WTC11 (cell line): ENCODE data around the gene OTUD4. TPM values are rescaled to one million over a fixed set of nuclear protein-coding genes. Genes with fewer than 3 reads are reported as not detected.
A peak's percentile ranks its signal among the peaks of the same experiment; 100 is the strongest.

ENCODE experiments used
- ATAC-seq: fragments of 200-7000 bp; cut with Tn5 transposase; 2 replicates; pipeline ENCODE4 v1.10.0; 2021; ENCODE audit warnings: mild to moderate bottlenecking, moderate library complexity
- CTCF ChIA-PET: fragments of 300-600 bp; sonication (Branson Sonifier 250); formaldehyde crosslinking; loops from one replicate; lab custom pipeline; 2021; ENCODE audit warnings: antibody characterized with exemption; lab: Charles Lee
- POLR2A ChIA-PET: fragments of 350-600 bp; sonication (Branson Sonifier 250); formaldehyde crosslinking; loops from one replicate; lab custom pipeline; 2021; ENCODE audit warnings: antibody characterized with exemption; lab: Charles Lee
- DNase-seq: peaks from one replicate; pipeline ENCODE4 v3.0.0; 2021; ENCODE audit warnings: low spot score
- H3K27ac Mint-ChIP-seq: 2 replicates; pipeline ENCODE4 v1.8.0; 2021; ENCODE audit warnings: mixed read lengths
- H3K27me3 Mint-ChIP-seq: 2 replicates; pipeline ENCODE4 v1.8.0; 2021; ENCODE audit warnings: low read depth, mild to moderate bottlenecking, moderate library complexity, mixed read lengths
- H3K36me3 Mint-ChIP-seq: 2 replicates; pipeline ENCODE4 v1.8.0; 2021; ENCODE audit warnings: mixed read lengths
- H3K4me1 Mint-ChIP-seq: 2 replicates; pipeline ENCODE4 v1.8.0; 2022; ENCODE audit warnings: mixed read lengths
- H3K4me3 Mint-ChIP-seq: 2 replicates; pipeline ENCODE4 v1.8.0; 2021; ENCODE audit warnings: mild to moderate bottlenecking, moderate library complexity, mixed read lengths
- H3K9me3 Mint-ChIP-seq: 2 replicates; pipeline ENCODE4 v1.8.0; 2021; ENCODE audit warnings: mixed read lengths
- CDX4 ChIP-seq: fragments of 250-450 bp; sonication (Bioruptor Pico); IDR thresholded peaks from 2 replicates; pipeline ENCODE4 v1.9.0; 2021; ENCODE audit warnings: moderate library complexity, mild to moderate bottlenecking, inconsistent platforms, borderline replicate concordance
- CTCF ChIP-seq: fragments of 200-600 bp; IDR thresholded peaks from 2 replicates; pipeline ENCODE4 v1.8.0; 2022; ENCODE audit warnings: antibody characterized with exemption
- ETV6 ChIP-seq: sonication (generic); formaldehyde crosslinking; IDR thresholded peaks from 2 replicates; pipeline ENCODE4 v1.8.1; 2022; ENCODE audit warnings: mild to moderate bottlenecking, missing genetic modification reagents
- JUN ChIP-seq: sonication (generic); formaldehyde crosslinking; IDR thresholded peaks from 2 replicates; pipeline ENCODE4 v1.8.0; 2023; ENCODE audit warnings: mild to moderate bottlenecking, missing genetic modification reagents
- NR3C1 ChIP-seq: sonication (generic); formaldehyde crosslinking; conservative IDR thresholded peaks from 2 replicates; pipeline ENCODE4 v1.8.1; 2023; ENCODE audit warnings: low read depth, mild to moderate bottlenecking, missing genetic modification reagents
- SP1 ChIP-seq: sonication (generic); formaldehyde crosslinking; conservative IDR thresholded peaks from 2 replicates; pipeline ENCODE4 v1.8.1; 2022; ENCODE audit warnings: missing genetic modification reagents
- TCF7 ChIP-seq: sonication (generic); formaldehyde crosslinking; IDR thresholded peaks from 2 replicates; pipeline ENCODE4 v1.8.0; 2022; ENCODE audit warnings: mild to moderate bottlenecking, low read depth, missing genetic modification reagents, moderate library complexity
- TEAD4 ChIP-seq: sonication (generic); formaldehyde crosslinking; IDR thresholded peaks from 2 replicates; pipeline ENCODE4 v1.8.0; 2022; ENCODE audit warnings: mild to moderate bottlenecking, missing genetic modification reagents
- ZBTB21 ChIP-seq: sonication (generic); formaldehyde crosslinking; IDR thresholded peaks from 2 replicates; pipeline ENCODE4 v1.8.1; 2023; ENCODE audit warnings: mild to moderate bottlenecking, missing genetic modification reagents, borderline replicate concordance
- ZNF219 ChIP-seq: sonication (generic); formaldehyde crosslinking; IDR thresholded peaks from 2 replicates; pipeline ENCODE4 v1.8.0; 2023; ENCODE audit warnings: missing genetic modification reagents, mild to moderate bottlenecking, borderline replicate concordance
- ZNF232 ChIP-seq: sonication (generic); formaldehyde crosslinking; IDR thresholded peaks from 2 replicates; pipeline ENCODE4 v1.8.0; 2022; ENCODE audit warnings: mild to moderate bottlenecking, missing genetic modification reagents
- ZNF532 ChIP-seq: fragments of 250-450 bp; sonication (Bioruptor Pico); IDR thresholded peaks from 2 replicates; pipeline ENCODE4 v1.9.0; 2021; ENCODE audit warnings: mild to moderate bottlenecking, borderline replicate concordance
- total RNA-seq: library from RNA; stranded (reverse); gene quantifications from 3 replicates; pipeline ENCODE4 v1.2.3, GENCODE V29; 2021
- TF ChIP-seq, protein P1 (sequence below): sonication (generic); formaldehyde crosslinking; IDR thresholded peaks from 2 replicates; pipeline ENCODE4 v1.8.1; 2023; ENCODE audit warnings: mild to moderate bottlenecking, moderate library complexity, missing genetic modification reagents
- TF ChIP-seq, protein P2 (sequence below): sonication (generic); formaldehyde crosslinking; IDR thresholded peaks from 2 replicates; pipeline ENCODE4 v1.8.1; 2023; ENCODE audit warnings: mild to moderate bottlenecking, missing genetic modification reagents, moderate library complexity
- TF ChIP-seq, protein P3 (sequence below): sonication (generic); formaldehyde crosslinking; IDR thresholded peaks from 2 replicates; pipeline ENCODE4 v1.8.0; 2022; ENCODE audit warnings: mild to moderate bottlenecking, missing genetic modification reagents
- TF ChIP-seq, protein P4 (sequence below): fragments of 250-450 bp; sonication (Bioruptor Pico); conservative IDR thresholded peaks from 2 replicates; pipeline ENCODE4 v1.9.0; 2021; ENCODE audit warnings: mild to moderate bottlenecking
- TF ChIP-seq, protein P5 (sequence below): sonication (generic); formaldehyde crosslinking; IDR thresholded peaks from 2 replicates; pipeline ENCODE4 v1.8.1; 2023; ENCODE audit warnings: mild to moderate bottlenecking, missing genetic modification reagents, borderline replicate concordance
- TF ChIP-seq, protein P6 (sequence below): sonication (generic); formaldehyde crosslinking; IDR thresholded peaks from 2 replicates; pipeline ENCODE4 v1.8.1; 2022; ENCODE audit warnings: mild to moderate bottlenecking, moderate library complexity, missing genetic modification reagents

Gene OTUD4
- total RNA-seq, 1 experiment from 2014 or later, result 44.6 TPM

GRCh38 chr4:145182222-145182621 is 1.8 kb upstream of the OTUD4 start (continued):
- TF ChIP-seq CDX4 (CRISPR knock-in tag) (no peak), SP1 (CRISPR knock-in tag) (no peak), TEAD4 (no peak), ZNF232 (CRISPR knock-in tag) (no peak), NR3C1 (CRISPR knock-in tag) (no peak), ZBTB21 (no peak), CTCF (no peak), JUN (no peak), ETV6 (no peak), TCF7 (CRISPR knock-in tag) (no peak), ZNF219 (CRISPR knock-in tag) (no peak)
- TF ChIP-seq, protein P1, sequence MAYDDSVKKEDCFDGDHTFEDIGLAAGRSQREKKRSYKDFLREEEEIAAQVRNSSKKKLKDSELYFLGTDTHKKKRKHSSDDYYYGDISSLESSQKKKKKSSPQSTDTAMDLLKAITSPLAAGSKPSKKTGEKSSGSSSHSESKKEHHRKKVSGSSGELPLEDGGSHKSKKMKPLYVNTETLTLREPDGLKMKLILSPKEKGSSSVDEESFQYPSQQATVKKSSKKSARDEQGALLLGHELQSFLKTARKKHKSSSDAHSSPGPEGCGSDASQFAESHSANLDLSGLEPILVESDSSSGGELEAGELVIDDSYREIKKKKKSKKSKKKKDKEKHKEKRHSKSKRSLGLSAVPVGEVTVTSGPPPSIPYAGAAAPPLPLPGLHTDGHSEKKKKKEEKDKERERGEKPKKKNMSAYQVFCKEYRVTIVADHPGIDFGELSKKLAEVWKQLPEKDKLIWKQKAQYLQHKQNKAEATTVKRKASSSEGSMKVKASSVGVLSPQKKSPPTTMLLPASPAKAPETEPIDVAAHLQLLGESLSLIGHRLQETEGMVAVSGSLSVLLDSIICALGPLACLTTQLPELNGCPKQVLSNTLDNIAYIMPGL (CRISPR knock-in tag), result no peak
- TF ChIP-seq, protein P2, sequence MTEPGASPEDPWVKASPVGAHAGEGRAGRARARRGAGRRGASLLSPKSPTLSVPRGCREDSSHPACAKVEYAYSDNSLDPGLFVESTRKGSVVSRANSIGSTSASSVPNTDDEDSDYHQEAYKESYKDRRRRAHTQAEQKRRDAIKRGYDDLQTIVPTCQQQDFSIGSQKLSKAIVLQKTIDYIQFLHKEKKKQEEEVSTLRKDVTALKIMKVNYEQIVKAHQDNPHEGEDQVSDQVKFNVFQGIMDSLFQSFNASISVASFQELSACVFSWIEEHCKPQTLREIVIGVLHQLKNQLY (CRISPR knock-in tag), result no peak
- TF ChIP-seq, protein P3, sequence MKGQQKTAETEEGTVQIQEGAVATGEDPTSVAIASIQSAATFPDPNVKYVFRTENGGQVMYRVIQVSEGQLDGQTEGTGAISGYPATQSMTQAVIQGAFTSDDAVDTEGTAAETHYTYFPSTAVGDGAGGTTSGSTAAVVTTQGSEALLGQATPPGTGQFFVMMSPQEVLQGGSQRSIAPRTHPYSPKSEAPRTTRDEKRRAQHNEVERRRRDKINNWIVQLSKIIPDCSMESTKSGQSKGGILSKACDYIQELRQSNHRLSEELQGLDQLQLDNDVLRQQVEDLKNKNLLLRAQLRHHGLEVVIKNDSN (CRISPR knock-in tag), result no peak
- TF ChIP-seq, protein P4, sequence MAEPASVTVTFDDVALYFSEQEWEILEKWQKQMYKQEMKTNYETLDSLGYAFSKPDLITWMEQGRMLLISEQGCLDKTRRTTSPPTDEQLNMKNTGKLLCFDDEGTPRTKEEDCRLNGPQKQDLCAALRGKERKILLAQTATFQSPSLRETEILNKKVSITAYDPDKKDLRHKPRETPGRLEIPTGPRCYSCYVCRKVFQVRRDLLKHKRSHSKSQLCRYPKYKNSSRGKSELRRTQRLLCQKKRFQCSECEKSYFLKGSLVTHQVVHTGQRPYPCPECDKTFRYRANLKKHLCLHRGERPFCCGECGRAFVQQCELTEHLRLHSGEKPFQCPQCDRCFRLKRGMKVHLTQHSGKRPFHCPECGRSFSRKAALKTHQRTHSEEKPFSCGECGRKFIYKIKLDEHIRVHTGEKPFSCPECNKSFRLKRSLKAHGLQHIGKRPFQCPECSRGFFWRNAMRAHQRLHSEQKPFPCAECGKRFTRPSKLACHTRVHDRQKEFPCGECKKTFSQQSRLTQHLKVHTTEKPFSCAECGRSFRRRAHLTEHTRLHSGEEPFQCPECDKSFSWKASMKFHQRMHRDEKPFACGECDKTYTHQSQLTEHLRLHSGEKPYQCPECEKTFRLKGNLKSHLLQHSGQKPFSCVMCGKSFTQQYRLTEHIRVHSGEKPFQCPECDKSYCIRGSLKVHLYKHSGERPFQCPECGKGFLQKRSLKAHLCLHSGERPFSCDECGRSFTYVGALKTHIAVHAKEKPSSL (CRISPR knock-in tag), result no peak

DNA sequence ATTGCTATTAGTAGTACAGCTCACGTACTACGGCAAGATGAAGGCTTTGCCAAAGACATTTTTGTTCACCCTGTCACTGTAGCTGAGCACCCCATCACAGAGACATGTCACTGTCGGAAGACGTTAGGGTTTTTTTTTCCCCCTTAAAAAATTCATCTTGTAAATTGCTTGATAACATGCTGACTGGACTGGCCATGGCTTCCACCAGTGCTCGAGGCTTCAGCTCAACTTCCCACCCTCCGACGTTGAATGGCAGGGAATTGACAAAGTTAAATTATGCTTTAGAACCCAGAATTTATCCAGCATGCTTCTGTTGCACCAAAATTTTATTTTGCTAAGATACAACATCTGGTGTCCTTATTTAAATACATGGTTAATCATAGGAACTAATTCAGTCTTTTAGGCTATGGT is 707 bp upstream of the OTUD4 start:
- H3K27me3 Mint-ChIP-seq, result peaks cover 1% of the 10 kb centered on the region
- POLR2A ChIA-PET, result interaction anchor here (0.5 kb wide), 1 partner anchor 11 kb away, joined by 8 read pairs; no protein-coding TSS in a partner anchor
- TF ChIP-seq, protein P5, sequence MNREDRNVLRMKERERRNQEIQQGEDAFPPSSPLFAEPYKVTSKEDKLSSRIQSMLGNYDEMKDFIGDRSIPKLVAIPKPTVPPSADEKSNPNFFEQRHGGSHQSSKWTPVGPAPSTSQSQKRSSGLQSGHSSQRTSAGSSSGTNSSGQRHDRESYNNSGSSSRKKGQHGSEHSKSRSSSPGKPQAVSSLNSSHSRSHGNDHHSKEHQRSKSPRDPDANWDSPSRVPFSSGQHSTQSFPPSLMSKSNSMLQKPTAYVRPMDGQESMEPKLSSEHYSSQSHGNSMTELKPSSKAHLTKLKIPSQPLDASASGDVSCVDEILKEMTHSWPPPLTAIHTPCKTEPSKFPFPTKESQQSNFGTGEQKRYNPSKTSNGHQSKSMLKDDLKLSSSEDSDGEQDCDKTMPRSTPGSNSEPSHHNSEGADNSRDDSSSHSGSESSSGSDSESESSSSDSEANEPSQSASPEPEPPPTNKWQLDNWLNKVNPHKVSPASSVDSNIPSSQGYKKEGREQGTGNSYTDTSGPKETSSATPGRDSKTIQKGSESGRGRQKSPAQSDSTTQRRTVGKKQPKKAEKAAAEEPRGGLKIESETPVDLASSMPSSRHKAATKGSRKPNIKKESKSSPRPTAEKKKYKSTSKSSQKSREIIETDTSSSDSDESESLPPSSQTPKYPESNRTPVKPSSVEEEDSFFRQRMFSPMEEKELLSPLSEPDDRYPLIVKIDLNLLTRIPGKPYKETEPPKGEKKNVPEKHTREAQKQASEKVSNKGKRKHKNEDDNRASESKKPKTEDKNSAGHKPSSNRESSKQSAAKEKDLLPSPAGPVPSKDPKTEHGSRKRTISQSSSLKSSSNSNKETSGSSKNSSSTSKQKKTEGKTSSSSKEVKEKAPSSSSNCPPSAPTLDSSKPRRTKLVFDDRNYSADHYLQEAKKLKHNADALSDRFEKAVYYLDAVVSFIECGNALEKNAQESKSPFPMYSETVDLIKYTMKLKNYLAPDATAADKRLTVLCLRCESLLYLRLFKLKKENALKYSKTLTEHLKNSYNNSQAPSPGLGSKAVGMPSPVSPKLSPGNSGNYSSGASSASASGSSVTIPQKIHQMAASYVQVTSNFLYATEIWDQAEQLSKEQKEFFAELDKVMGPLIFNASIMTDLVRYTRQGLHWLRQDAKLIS (CRISPR knock-in tag), result no peak
- TF ChIP-seq, protein P6, sequence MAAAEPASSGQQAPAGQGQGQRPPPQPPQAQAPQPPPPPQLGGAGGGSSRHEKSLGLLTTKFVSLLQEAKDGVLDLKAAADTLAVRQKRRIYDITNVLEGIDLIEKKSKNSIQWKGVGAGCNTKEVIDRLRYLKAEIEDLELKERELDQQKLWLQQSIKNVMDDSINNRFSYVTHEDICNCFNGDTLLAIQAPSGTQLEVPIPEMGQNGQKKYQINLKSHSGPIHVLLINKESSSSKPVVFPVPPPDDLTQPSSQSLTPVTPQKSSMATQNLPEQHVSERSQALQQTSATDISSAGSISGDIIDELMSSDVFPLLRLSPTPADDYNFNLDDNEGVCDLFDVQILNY (CRISPR knock-in tag), result no peak
- TF ChIP-seq SP1 (CRISPR knock-in tag) (no peak), ZNF532 (no peak)
- peaks cover 20% of the 10 kb centered on the region for H3K4me1 Mint-ChIP-seq
- H3K27ac Mint-ChIP-seq, result peak overlapping the region; percentile 99
- no peaks in the 10 kb centered on the region for H3K36me3 Mint-ChIP-seq
- CTCF ChIA-PET, result no interaction called here
- H3K9me3 Mint-ChIP-seq, result no peaks in the 10 kb centered on the region
- peak overlapping the region; percentile 96 for H3K4me3 Mint-ChIP-seq
- no peak for ATAC-seq
- DNase-seq, result no peak
